22Rv1 (cell line): ENCODE measurements around the gene WWOX.

ENCODE experiments used
- H3K27ac ChIP-seq: fragments of 450-650 bp; 2 replicates; pipeline ENCODE4 v1.5.1; 2017
- ZFX ChIP-seq: fragments of 450-650 bp; IDR thresholded peaks from 2 replicates; pipeline ENCODE4 v1.6.1; 2017; ENCODE audit warnings: antibody characterized with exemption, borderline replicate concordance
- TF ChIP-seq, protein P1 (sequence below): fragments of 450-650 bp; IDR thresholded peaks from 2 replicates; pipeline ENCODE4 v1.5.1; 2017; ENCODE audit warnings: mild to moderate bottlenecking

WWOX gene

DNA sequence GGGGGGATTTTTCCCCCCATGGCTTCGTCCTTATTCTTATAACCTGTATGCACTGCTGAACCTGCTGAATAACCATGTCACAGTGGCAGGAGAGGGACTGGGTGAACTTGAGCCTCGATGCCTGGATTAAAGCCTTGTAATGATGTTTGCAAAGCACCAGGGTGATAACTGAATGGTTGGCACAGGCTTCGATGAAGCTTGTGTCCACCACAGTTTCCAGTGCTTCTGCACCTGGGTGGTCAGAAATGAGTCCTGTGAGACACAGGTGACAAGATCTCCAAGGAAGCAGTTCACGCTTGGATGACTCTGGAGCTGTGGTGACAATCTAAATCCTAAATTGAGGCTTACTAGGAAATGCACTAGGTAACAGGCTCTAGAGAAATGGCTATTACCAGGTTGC, 771.8 kb downstream of the WWOX start:
- H3K27ac ChIP-seq, result no peak overlapping the region
- TF ChIP-seq ZFX, result no peak
- TF ChIP-seq, protein P1, sequence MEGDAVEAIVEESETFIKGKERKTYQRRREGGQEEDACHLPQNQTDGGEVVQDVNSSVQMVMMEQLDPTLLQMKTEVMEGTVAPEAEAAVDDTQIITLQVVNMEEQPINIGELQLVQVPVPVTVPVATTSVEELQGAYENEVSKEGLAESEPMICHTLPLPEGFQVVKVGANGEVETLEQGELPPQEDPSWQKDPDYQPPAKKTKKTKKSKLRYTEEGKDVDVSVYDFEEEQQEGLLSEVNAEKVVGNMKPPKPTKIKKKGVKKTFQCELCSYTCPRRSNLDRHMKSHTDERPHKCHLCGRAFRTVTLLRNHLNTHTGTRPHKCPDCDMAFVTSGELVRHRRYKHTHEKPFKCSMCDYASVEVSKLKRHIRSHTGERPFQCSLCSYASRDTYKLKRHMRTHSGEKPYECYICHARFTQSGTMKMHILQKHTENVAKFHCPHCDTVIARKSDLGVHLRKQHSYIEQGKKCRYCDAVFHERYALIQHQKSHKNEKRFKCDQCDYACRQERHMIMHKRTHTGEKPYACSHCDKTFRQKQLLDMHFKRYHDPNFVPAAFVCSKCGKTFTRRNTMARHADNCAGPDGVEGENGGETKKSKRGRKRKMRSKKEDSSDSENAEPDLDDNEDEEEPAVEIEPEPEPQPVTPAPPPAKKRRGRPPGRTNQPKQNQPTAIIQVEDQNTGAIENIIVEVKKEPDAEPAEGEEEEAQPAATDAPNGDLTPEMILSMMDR, result no peak

DNA sequence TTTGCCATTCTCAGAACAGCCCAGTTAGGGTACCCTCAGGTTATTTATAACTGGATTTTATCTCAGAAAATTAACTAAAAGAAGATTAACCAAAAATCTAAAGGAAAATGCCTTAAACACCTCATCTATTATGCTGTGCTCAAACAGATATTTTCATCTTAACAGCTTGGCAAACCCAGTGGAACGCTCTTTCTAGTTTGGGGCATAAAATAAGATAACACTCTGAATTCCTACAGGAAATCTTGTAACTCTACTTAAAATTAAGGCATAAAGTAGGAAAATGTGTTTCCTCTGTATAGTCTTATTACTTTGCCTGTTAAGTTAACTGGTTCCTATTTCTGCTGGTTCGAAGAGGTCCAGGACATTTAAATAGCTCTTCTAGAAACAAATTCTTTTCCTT, 777.2 kb downstream of the WWOX start:
- no peak overlapping the region for H3K27ac ChIP-seq
- TF ChIP-seq, protein P1, result no peak
- TF ChIP-seq ZFX, result no peak

DNA sequence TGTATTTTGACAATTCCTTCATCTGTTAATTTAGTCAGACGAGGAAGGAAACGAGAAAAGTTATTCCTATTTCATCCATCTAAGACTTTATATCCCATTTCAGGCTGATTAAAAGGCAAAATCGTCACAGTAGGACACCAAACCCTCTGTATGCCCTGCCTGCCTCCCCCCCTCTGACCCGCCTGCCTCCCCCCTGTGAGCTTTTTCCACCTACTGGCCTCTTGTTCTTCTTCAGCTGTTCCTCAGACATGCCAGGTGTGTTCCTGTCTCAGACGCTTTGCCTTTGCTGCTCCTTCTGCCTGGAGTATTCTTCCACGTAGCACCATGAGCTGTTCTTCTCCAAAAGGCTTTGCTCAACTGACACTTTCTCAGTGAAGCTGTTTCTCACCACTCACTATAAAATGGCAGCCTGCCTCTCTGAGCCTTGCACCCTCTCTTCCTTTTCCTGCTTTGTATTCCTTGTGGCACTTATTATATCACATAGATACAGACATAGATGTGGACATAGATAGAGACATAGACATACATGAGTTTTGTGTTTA, 777.7 kb downstream of the WWOX start:
- no peak overlapping the region for H3K27ac ChIP-seq
- TF ChIP-seq ZFX, result no peak
- TF ChIP-seq, protein P1, result no peak

DNA sequence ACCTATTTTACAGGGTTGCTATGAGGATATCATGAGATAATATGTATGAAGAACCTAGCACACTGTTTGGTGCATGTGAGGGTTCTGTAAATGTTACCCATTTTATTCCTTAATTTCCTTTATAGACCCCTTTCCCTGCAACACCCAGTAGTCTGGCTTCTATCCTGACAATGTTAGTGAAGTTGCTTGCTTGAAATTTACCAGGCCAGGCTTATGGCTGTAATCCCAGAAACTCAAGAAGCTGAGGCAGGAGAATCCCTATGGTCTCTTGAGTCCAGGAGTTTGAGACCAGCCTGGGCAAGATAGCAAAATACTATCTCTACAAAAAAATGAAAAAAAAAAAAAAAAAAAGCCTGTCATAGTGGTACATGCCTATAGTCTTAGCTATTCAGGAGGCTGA, 779.1 kb downstream of the WWOX start:
- no peak overlapping the region for H3K27ac ChIP-seq
- TF ChIP-seq ZFX, result no peak
- TF ChIP-seq, protein P1, result no peak

DNA sequence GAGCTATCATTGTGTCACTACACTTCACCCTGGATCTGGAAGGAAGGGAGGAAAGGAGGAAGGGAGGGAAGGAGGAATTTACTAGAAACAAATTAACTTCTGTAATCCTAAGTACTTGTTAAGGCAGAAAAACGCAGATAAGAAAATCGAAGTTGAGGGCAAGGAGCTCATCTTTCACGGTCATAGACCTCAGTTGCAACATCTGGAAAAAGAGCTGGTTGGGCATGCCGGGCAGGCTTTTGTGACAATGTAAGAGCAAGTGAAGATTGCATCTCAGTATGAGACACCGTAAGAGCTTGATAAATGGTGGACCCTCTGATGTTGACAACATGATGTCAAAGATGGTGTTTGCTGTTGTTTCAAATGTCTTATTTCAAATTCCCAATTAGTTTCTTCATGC, 779.6 kb downstream of the WWOX start:
- no peak overlapping the region for H3K27ac ChIP-seq
- TF ChIP-seq, protein P1, result no peak
- no peak for TF ChIP-seq ZFX

DNA sequence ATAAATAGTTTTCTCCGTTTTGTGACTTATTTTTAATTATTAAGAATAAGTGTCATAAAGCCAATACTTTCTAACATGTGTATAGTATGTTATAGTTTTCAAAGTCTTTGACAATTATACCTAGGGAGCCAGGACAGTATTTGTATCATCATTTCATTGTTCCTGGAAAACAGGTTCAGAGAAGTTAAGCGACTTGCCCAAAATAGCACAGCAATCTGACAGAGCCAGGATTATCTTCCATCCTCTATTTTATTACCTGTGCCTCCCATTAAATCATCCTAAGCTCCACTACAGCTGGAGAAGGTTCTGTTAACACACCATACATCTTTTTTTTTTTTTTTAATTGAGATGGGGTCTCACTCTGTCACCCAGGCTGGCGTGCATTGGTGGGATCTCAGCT, 782.7 kb downstream of the WWOX start:
- TF ChIP-seq, protein P1, result no peak
- no peak for TF ChIP-seq ZFX
- no peak overlapping the region for H3K27ac ChIP-seq

DNA sequence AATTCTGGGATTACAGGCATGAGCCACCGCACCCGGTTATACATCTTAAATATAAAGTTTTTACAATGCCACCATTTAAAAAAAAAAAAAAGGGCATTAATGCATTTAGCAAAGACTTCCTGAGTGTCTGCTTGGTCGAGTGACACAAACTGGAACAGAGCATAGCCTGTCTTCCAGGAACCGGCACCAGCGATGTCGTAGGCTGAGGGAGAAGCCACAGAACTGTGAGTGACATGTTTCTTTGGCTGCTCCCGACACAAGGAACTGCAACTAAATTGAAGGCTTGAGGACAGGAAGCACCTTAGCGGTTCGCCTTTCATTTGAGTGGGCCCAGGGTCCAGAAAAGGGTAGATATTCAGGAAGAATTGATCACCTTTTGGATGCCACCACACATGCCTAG, 783.3 kb downstream of the WWOX start:
- H3K27ac ChIP-seq, result no peak overlapping the region
- no peak for TF ChIP-seq ZFX
- TF ChIP-seq, protein P1, result no peak
